SK-N-SH (cell line): ENCODE measurements around the gene WSCD1.

Source experiments
- CTCF ChIP-seq: fragments of 200-600 bp; sonication (generic); IDR thresholded peaks from 2 replicates; pipeline ENCODE4 v1.6.1; 2017; ENCODE audit warnings: antibody characterized with exemption, mild to moderate bottlenecking, moderate library complexity
- GATA2 ChIP-seq: sonication (generic); formaldehyde crosslinking; IDR thresholded peaks from 2 replicates; pipeline ENCODE4 v1.5.0; 2020; ENCODE audit warnings: mild to moderate bottlenecking, missing genetic modification reagents
- POLR2AphosphoS5 ChIP-seq: IDR thresholded peaks from 2 replicates; pipeline ENCODE4 v1.6.1; 2012; ENCODE audit warnings: low read depth, low read length
- RAD21 ChIP-seq: IDR thresholded peaks from 2 replicates; pipeline ENCODE4 v1.6.1; 2012; ENCODE audit warnings: mild to moderate bottlenecking, low read length
- RCOR1 ChIP-seq: fragments of 150-350 bp; IDR thresholded peaks from 2 replicates; pipeline ENCODE4 v1.6.1; 2017; ENCODE audit warnings: antibody characterized with exemption, low read length
- RFX5 ChIP-seq: IDR thresholded peaks from 2 replicates; pipeline ENCODE4 v1.6.1; 2012; ENCODE audit warnings: mild to moderate bottlenecking, improper control_type of control experiment, low read length
- TAF1 ChIP-seq: IDR thresholded peaks from 2 replicates; pipeline ENCODE4 v1.6.1; 2012; ENCODE audit warnings: low read depth, mild to moderate bottlenecking, low read length, moderate library complexity, borderline replicate concordance
- USF1 ChIP-seq: IDR thresholded peaks from 2 replicates; pipeline ENCODE4 v1.4.0; 2012; ENCODE audit warnings: low read depth, borderline replicate concordance
- ZBTB33 ChIP-seq: IDR thresholded peaks from 2 replicates; pipeline ENCODE4 v1.4.0; 2012; ENCODE audit warnings: low read depth, borderline replicate concordance

- TF ChIP-seq RAD21 (no peak), CTCF (no peak), POLR2AphosphoS5 (no peak), ZBTB33 (no peak), GATA2 (CRISPR knock-in tag) (no peak), RCOR1 (no peak), TAF1 (no peak), RFX5 (no peak), USF1 (no peak)
These were observed 3.8 kb upstream of the WSCD1 start for GRCh38 chr17:6066183-6066948.
